NB4 (cell line): ENCODE results near the gene ALKBH2.

Experiments used
- CTCF ChIP-seq: IDR thresholded peaks from one replicate; pipeline ENCODE4 v1.5.1; 2012; ENCODE audit warnings: low read depth, low read length
- POLR2A ChIP-seq: IDR thresholded peaks from 2 replicates; pipeline ENCODE4 v1.6.1; 2011; ENCODE audit warnings: mild to moderate bottlenecking; ENCODE audit not compliant: insufficient read length; ENCODE audit errors: extremely low read depth

- TF ChIP-seq POLR2A (no peak), CTCF (no peak)
Observed at GRCh38 chr12:109115758-109116610, 22.7 kb upstream of the ALKBH2 start, which contains the start of gene ACACB.
